NT2/D1 (cell line): ENCODE data around the gene NRXN3.

Experiments used
- SUZ12 ChIP-seq: IDR thresholded peaks from 2 replicates; pipeline ENCODE4 v1.6.1; 2011; ENCODE audit not compliant: insufficient read length, insufficient read depth; ENCODE audit errors: extremely low read depth
- ZNF274 ChIP-seq: IDR thresholded peaks from 2 replicates; pipeline ENCODE4 v1.6.1; 2011; ENCODE audit warnings: mild to moderate bottlenecking, low read depth, low read length

GRCh38 chr14:79567306-79567705 is 1397.1 kb downstream of the NRXN3 start:
- TF ChIP-seq SUZ12 (no peak), ZNF274 (no peak)
